ENCODE data around the gene TCF3. TPM values are rescaled to one million over a fixed set of nuclear protein-coding genes. Genes with fewer than 3 reads are reported as not detected.

The TCF3 gene
- polyA plus RNA-seq, 1 donor from 2014 or later = 31.7 TPM

GRCh38 chr19:1584500-1585242 is 67.7 kb downstream of the TCF3 start:
- H2AFZ ChIP-seq (ENCODE audit: low read depth, low read length) = no peak overlapping the region
- H3K27me3 ChIP-seq (ENCODE audit: insufficient read depth, low read depth, low read length) = no peaks in the 10 kb centered on the region
- no peak overlapping the region for H3K27ac ChIP-seq (ENCODE audit: low read length)
- no peaks in the 10 kb centered on the region for H3F3A ChIP-seq (ENCODE audit: insufficient read depth, low read length, poor library complexity, severe bottlenecking)
- no peak overlapping the region for H3K9ac ChIP-seq (ENCODE audit: low read length)
- H4K20me1 ChIP-seq (ENCODE audit: insufficient read depth) = no peaks in the 10 kb centered on the region
- no peak overlapping the region for H3K4me2 ChIP-seq (ENCODE audit: low read length)
- H3K4me3 ChIP-seq (ENCODE audit: low read length) = no peak overlapping the region
- H3K9me3 ChIP-seq (ENCODE audit: low read length) = no peaks in the 10 kb centered on the region
- H3K9me2 ChIP-seq (ENCODE audit: insufficient read depth, low read length) = no peaks in the 10 kb centered on the region
- H3K79me2 ChIP-seq (replicated peaks; ENCODE audit: insufficient read depth, low read length) = peaks cover 31% of the 10 kb centered on the region
- peaks cover 7% of the 10 kb centered on the region for H3K36me3 ChIP-seq (ENCODE audit: insufficient read depth, low read length)
- no peak for TF ChIP-seq SMC3 (conservative IDR thresholded peaks at IDR 0.05; ENCODE audit: poor library complexity)
- no peak for TF ChIP-seq REST (IDR thresholded peaks at IDR 0.05; ENCODE audit: borderline replicate concordance)
- no peak for TF ChIP-seq POLR2AphosphoS5 (IDR thresholded peaks at IDR 0.05)
- TF ChIP-seq TAF1 (IDR thresholded peaks at IDR 0.05; ENCODE audit: low read depth) = no peak
- no peak for TF ChIP-seq RAD21 (conservative IDR thresholded peaks at IDR 0.05)
- no peak for TF ChIP-seq EP300 (conservative IDR thresholded peaks at IDR 0.05; ENCODE audit: poor library complexity, severe bottlenecking)
- no peak for TF ChIP-seq CTCF (IDR thresholded peaks at IDR 0.05; ENCODE audit: poor library complexity, severe bottlenecking)
- TF ChIP-seq MXI1 (conservative IDR thresholded peaks at IDR 0.05; ENCODE audit: poor library complexity, severe bottlenecking) = no peak
- no peak for TF ChIP-seq EZH2 (IDR thresholded peaks at IDR 0.05; ENCODE audit: borderline replicate concordance, insufficient read depth, low read length, poor library complexity, severe bottlenecking)

- Histone ChIP-seq H3K79me2 (replicated peaks; ENCODE audit: insufficient read depth, low read length) (peaks cover 12% of the 10 kb centered on the region), H3K9ac (ENCODE audit: low read length) (no peak overlapping the region), H3K9me3 (ENCODE audit: low read length) (no peaks in the 10 kb centered on the region), H3K4me3 (ENCODE audit: low read length) (no peak overlapping the region), H3K27ac (ENCODE audit: low read length) (no peak overlapping the region), H2AFZ (ENCODE audit: low read depth, low read length) (no peak overlapping the region), H4K20me1 (ENCODE audit: insufficient read depth) (no peaks in the 10 kb centered on the region), H3K36me3 (ENCODE audit: insufficient read depth, low read length) (peaks cover 7% of the 10 kb centered on the region), H3K4me2 (ENCODE audit: low read length) (no peak overlapping the region), H3K27me3 (ENCODE audit: insufficient read depth, low read depth, low read length) (no peaks in the 10 kb centered on the region), H3F3A (ENCODE audit: insufficient read depth, low read length, poor library complexity, severe bottlenecking) (no peaks in the 10 kb centered on the region), H3K9me2 (ENCODE audit: insufficient read depth, low read length) (no peaks in the 10 kb centered on the region)
- TF ChIP-seq REST (IDR thresholded peaks at IDR 0.05; ENCODE audit: borderline replicate concordance) (no peak), RAD21 (conservative IDR thresholded peaks at IDR 0.05) (no peak), SMC3 (conservative IDR thresholded peaks at IDR 0.05; ENCODE audit: poor library complexity) (no peak), MXI1 (conservative IDR thresholded peaks at IDR 0.05; ENCODE audit: poor library complexity, severe bottlenecking) (no peak), POLR2AphosphoS5 (IDR thresholded peaks at IDR 0.05) (no peak), EP300 (conservative IDR thresholded peaks at IDR 0.05; ENCODE audit: poor library complexity, severe bottlenecking) (no peak), TAF1 (IDR thresholded peaks at IDR 0.05; ENCODE audit: low read depth) (no peak)
Measured at GRCh38 chr19:1582201-1582600, 70.2 kb downstream of the TCF3 start.
